Activated naive CD4-positive, alpha-beta T cell treated with anti-CD3 and anti-CD28 coated beads, Interleukin-2, amount 10 ng/mL, durations not matched to agents 7 days and 5 days (primary cell): ENCODE measurements around the gene DNAJC28.

Experiments
- CTCF ChIA-PET: fragments of 350-600 bp; sonication (Branson Sonifier 250); formaldehyde crosslinking; loops from one replicate; lab custom pipeline; 2021; ENCODE audit warnings: antibody characterized with exemption; lab: Charles Lee
- DNase-seq: peaks from one replicate; pipeline ENCODE4 v3.0.0-alpha.2; 2020
- H3K27ac Mint-ChIP-seq: one replicate; pipeline ENCODE4 v1.8.0; 2021; ENCODE audit warnings: mild to moderate bottlenecking, moderate library complexity, mixed read lengths
- H3K27me3 Mint-ChIP-seq: one replicate; pipeline ENCODE4 v1.8.0; 2021; ENCODE audit warnings: mild to moderate bottlenecking, mixed read lengths
- H3K36me3 Mint-ChIP-seq: one replicate; pipeline ENCODE4 v1.8.0; 2021; ENCODE audit warnings: mixed read lengths
- H3K4me1 Mint-ChIP-seq: one replicate; pipeline ENCODE4 v1.8.0; 2021; ENCODE audit warnings: mixed read lengths
- H3K4me3 Mint-ChIP-seq: one replicate; pipeline ENCODE4 v1.8.0; 2021; ENCODE audit warnings: mild to moderate bottlenecking, moderate library complexity, mixed read lengths
- H3K9me3 Mint-ChIP-seq: one replicate; pipeline ENCODE4 v1.8.0; 2021; ENCODE audit warnings: mixed read lengths

The DNAJC28 gene

DNA sequence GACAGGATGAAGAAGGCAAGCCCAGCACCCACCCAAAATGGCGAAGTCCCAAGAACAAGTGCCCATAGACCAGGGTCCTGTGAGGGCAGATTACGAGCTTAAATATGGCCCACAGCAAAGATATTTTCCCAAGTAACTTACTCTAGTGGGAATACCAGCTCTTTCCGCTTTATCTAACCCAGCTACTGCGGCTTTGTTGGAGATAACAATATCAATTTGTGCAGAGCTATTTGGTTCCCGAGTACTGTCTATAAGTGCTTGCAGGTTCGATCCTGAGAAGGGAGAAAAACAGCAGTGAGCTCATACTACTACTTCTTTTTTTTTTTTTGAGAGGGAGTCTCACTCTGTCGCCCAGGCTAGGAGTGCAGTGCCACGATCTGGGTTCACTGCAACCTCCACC is 14.3 kb upstream of the DNAJC28 start:
- CTCF ChIA-PET = interaction anchor here (0.6 kb wide), 1 partner anchor 31 kb away, joined by 3 read pairs; no protein-coding TSS in a partner anchor
- Mint-ChIP-seq H3K36me3 (peaks cover 57% of the 10 kb centered on the region), H3K9me3 (peaks cover 3% of the 10 kb centered on the region), H3K27ac (no peak overlapping the region), H3K4me1 (no peaks in the 10 kb centered on the region), H3K27me3 (no peaks in the 10 kb centered on the region), H3K4me3 (no peak overlapping the region)
- no peak for DNase-seq

- no peak overlapping the region for H3K27ac Mint-ChIP-seq
- CTCF ChIA-PET = no interaction called here
- H3K4me3 Mint-ChIP-seq = no peak overlapping the region
- H3K27me3 Mint-ChIP-seq = peaks cover 29% of the 10 kb centered on the region
- DNase-seq = no peak
- peaks cover 5% of the 10 kb centered on the region for H3K4me1 Mint-ChIP-seq
- H3K36me3 Mint-ChIP-seq = no peaks in the 10 kb centered on the region
- H3K9me3 Mint-ChIP-seq = no peaks in the 10 kb centered on the region
These were observed 4.8 kb upstream of the DNAJC28 start for GRCh38 chr21:33496345-33496744.

DNA sequence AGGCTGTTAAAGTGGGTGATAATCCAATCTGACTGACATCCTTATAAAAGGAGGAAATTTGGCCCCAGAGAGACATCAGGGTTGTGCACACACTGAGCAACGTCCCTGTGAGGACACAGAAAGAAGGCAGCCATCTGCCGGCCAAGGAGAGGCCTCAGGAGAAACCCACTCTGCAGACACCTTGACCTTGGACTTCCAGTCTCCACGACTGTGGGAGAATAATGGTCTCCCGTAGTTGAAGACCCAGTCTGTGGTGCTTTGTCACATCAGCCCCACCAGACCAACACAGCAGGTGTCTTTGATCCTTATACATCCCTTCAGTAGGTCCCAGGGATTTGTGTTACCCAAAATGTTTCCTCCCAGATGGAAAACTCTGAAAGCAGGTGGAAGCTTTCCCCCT is 4.2 kb upstream of the DNAJC28 start:
- H3K36me3 Mint-ChIP-seq = no peaks in the 10 kb centered on the region
- H3K27me3 Mint-ChIP-seq = peaks cover 29% of the 10 kb centered on the region
- H3K4me3 Mint-ChIP-seq = no peak overlapping the region
- peaks cover 9% of the 10 kb centered on the region for H3K4me1 Mint-ChIP-seq
- no peak overlapping the region for H3K27ac Mint-ChIP-seq
- DNase-seq = no peak
- CTCF ChIA-PET = no interaction called here
- no peaks in the 10 kb centered on the region for H3K9me3 Mint-ChIP-seq

- Mint-ChIP-seq H3K4me1 (peaks cover 11% of the 10 kb centered on the region), H3K27ac (no peak overlapping the region), H3K4me3 (peak overlapping the region; percentile 44), H3K27me3 (peaks cover 39% of the 10 kb centered on the region), H3K9me3 (no peaks in the 10 kb centered on the region), H3K36me3 (no peaks in the 10 kb centered on the region)
- CTCF ChIA-PET = no interaction called here
- no peak for DNase-seq
These were observed 2.2 kb upstream of the DNAJC28 start for GRCh38 chr21:33493756-33494155.

GRCh38 chr21:33492571-33492970 is 1.1 kb upstream of the DNAJC28 start:
- H3K27me3 Mint-ChIP-seq = peaks cover 39% of the 10 kb centered on the region
- no peak overlapping the region for H3K27ac Mint-ChIP-seq
- CTCF ChIA-PET = no interaction called here
- H3K36me3 Mint-ChIP-seq = no peaks in the 10 kb centered on the region
- no peak for DNase-seq
- no peak overlapping the region for H3K4me3 Mint-ChIP-seq
- H3K4me1 Mint-ChIP-seq = peaks cover 11% of the 10 kb centered on the region
- H3K9me3 Mint-ChIP-seq = no peaks in the 10 kb centered on the region

DNA sequence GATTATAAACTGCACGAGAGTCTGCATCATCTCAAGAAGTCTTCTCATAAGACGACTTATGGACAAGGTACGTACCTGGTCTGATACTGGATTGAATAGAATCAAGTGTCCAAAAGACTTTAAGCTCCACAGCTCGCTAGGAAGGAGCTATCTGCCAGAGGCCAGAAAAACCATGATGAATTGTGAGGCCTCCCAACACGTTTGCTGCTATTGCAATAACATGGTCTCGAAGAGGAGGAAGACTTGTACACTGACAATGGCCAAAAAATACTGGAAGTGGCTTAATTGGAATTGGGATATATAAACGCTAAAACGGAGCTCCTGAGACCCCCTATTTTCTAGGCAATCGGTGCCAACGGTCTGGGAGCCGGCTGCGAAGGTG is 534 bp downstream of the DNAJC28 start:
- DNase-seq = no peak
- H3K27me3 Mint-ChIP-seq = peaks cover 31% of the 10 kb centered on the region
- no peaks in the 10 kb centered on the region for H3K36me3 Mint-ChIP-seq
- H3K9me3 Mint-ChIP-seq = no peaks in the 10 kb centered on the region
- H3K4me3 Mint-ChIP-seq = peak overlapping the region; percentile 83
- peak overlapping the region; percentile 59 for H3K27ac Mint-ChIP-seq
- CTCF ChIA-PET = interaction anchor here (1.0 to 1.6 kb wide), 2 partner anchors 10 to 115 kb away, joined by 3 to 9 read pairs; partner anchors contain the start of gene TMEM50B
- peaks cover 11% of the 10 kb centered on the region for H3K4me1 Mint-ChIP-seq

DNA sequence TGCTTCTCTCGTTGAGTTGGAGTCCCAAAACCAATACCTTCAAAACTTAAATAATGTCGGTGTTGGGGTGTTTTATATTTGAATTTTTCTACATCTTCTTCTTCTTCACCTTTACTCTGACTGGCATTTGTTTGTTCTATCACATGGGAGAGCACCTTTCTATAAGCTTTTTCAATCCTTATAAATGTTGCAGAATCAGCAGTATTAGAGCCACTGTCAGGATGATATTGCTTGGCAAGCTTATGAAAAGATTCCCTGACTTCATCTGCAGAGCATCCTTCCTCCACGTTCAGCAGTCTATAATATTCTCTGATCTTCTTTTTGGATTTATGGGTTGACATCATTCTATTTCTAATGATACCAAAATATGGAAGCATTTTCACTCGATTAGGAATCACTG is 2.6 kb downstream of the DNAJC28 start:
- Mint-ChIP-seq H3K4me1 (peaks cover 11% of the 10 kb centered on the region), H3K27ac (no peak overlapping the region), H3K27me3 (peaks cover 25% of the 10 kb centered on the region), H3K36me3 (no peaks in the 10 kb centered on the region), H3K4me3 (no peak overlapping the region), H3K9me3 (no peaks in the 10 kb centered on the region)
- CTCF ChIA-PET = no interaction called here
- DNase-seq = no peak

DNA sequence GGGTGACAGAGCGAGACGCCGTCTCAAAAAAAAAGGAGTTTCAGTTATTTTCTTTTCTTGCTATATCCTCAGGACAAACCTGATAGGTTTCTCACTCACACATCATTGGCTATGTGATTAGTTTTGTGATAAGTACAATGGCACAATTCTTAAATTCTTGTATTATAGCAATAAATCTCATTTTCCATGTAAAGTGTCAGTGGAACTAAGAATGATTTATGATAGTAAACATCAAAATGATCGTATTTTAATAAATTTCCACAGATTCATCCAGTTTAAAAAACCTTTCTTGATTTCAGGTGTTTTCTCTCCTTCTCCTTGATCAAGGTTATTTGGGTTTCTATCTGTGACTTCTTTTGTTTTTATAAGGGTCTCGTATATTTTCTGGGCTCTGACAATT is 3.5 kb downstream of the DNAJC28 start:
- Mint-ChIP-seq H3K9me3 (no peaks in the 10 kb centered on the region), H3K27ac (no peak overlapping the region), H3K27me3 (peaks cover 21% of the 10 kb centered on the region), H3K36me3 (no peaks in the 10 kb centered on the region), H3K4me1 (peaks cover 11% of the 10 kb centered on the region), H3K4me3 (no peak overlapping the region)
- CTCF ChIA-PET = no interaction called here
- no peak for DNase-seq

- DNase-seq = no peak
- peaks cover 27% of the 10 kb centered on the region for H3K4me1 Mint-ChIP-seq
- peaks cover 20% of the 10 kb centered on the region for H3K27me3 Mint-ChIP-seq
- no peaks in the 10 kb centered on the region for H3K9me3 Mint-ChIP-seq
- CTCF ChIA-PET = interaction anchor here (1.3 to 3.0 kb wide), 2 partner anchors 10 to 124 kb away, joined by 3 to 9 read pairs; partner anchors contain the start of gene DNAJC28
- H3K4me3 Mint-ChIP-seq = no peak overlapping the region
- H3K36me3 Mint-ChIP-seq = peaks cover 7% of the 10 kb centered on the region
- H3K27ac Mint-ChIP-seq = no peak overlapping the region
These were observed 10.1 kb downstream of the DNAJC28 start for GRCh38 chr21:33481314-33481943.

- Mint-ChIP-seq H3K4me1 (peaks cover 27% of the 10 kb centered on the region), H3K36me3 (peaks cover 7% of the 10 kb centered on the region), H3K27me3 (peaks cover 20% of the 10 kb centered on the region), H3K27ac (peak overlapping the region; percentile 94), H3K9me3 (no peaks in the 10 kb centered on the region), H3K4me3 (peak overlapping the region; percentile 88)
- CTCF ChIA-PET = interaction anchor here (3.0 kb wide), 1 partner anchor 11 kb away, joined by 9 read pairs; the partner anchor contains the start of gene DNAJC28
- no peak for DNase-seq
These were observed 10.9 kb downstream of the DNAJC28 start for GRCh38 chr21:33480481-33481103.

DNA sequence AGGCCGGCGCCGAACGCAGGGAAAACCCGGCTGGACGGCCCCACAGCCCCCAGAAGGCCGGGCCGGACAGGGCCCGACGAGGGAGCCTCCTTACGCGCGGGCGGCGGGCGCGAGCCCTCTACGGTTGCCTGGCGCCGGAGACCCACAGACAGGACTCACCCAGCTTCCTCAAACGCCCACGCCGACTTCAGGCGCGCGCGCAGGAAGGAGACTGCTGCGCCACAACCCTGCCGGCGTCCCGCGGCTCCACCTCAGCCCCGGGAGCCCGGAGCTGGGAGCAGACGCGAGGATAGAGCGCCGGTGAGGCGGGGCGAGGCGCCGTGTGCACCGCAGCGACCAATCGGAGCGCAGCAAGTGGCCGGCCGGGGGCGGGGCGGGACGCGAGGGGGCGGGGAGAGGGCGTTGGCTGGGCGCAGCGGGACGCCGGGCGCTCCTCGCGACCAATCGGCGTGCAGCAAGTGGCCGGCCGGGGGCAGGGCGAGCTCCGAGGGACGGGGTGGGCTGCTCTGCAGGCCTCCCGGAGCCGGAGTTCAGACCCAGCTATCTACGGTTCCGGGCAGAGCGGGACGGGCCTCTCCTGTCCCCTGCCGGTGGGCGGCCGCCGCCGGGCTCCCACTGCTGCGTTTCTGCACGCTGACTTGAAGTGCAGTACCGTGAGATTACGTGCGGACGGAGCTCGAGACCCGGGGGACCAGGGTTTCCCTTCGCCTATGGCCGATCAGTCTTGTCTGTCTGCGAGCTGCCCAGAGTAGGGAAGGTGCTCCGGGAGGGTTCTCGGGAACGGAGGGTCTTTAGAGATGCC is 11.6 kb downstream of the DNAJC28 start, which contains the start of gene TMEM50B:
TSS of gene TMEM50B (minus strand) at position 296 of the 802 bp plus-strand sequence. CDS start 11,089 bp downstream, outside the sequence.
- Mint-ChIP-seq H3K27me3 (peaks cover 20% of the 10 kb centered on the region), H3K27ac (peak within 1 kb of the TSS; percentile 94), H3K4me3 (peak within 1 kb of the TSS; percentile 88), H3K36me3 (peaks cover 7% of the 10 kb centered on the region), H3K9me3 (no peaks in the 10 kb centered on the region), H3K4me1 (peaks cover 27% of the 10 kb centered on the region)
- CTCF ChIA-PET = interaction anchor here (0.5 to 3.0 kb wide), 4 partner anchors 11 to 126 kb away, joined by 3 to 9 read pairs (median 3); partner anchors contain the start of gene DNAJC28
- peak; percentile 96 for DNase-seq

GRCh38 chr21:33478935-33479678 is 12.4 kb downstream of the DNAJC28 start:
- peaks cover 7% of the 10 kb centered on the region for H3K36me3 Mint-ChIP-seq
- H3K4me1 Mint-ChIP-seq = peaks cover 27% of the 10 kb centered on the region
- peaks cover 14% of the 10 kb centered on the region for H3K27me3 Mint-ChIP-seq
- peak overlapping the region; percentile 88 for H3K4me3 Mint-ChIP-seq
- peak overlapping the region; percentile 94 for H3K27ac Mint-ChIP-seq
- DNase-seq = peak; percentile 62
- no peaks in the 10 kb centered on the region for H3K9me3 Mint-ChIP-seq
- CTCF ChIA-PET = interaction anchor here (0.6 to 3.0 kb wide), 3 partner anchors 12 to 81 kb away, joined by 3 to 9 read pairs (median 3); partner anchors contain the start of gene DNAJC28

DNA sequence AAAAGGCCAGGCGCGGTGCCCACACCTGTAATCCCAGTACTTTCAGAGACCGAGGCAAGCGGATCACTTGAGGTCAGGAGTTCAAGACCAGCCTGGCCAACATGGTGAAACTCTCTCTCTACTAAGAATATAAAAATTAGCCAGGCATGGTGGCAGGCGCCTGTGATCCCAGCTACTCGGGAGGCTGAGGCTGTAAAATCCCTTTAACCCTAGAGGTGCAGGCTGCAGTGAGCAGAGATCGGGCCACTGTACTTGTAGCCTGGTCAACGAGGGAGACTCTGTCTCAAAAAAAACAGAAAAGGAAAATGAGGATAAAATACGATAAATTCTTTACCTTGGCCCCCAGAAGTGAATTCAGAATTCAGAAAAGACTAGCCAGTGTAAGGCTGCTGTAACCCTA is 13.3 kb downstream of the DNAJC28 start:
- H3K4me1 Mint-ChIP-seq = peaks cover 27% of the 10 kb centered on the region

More for the DNA sequence above, 13.3 kb downstream of the DNAJC28 start:
- Mint-ChIP-seq H3K36me3 (peaks cover 11% of the 10 kb centered on the region), H3K4me3 (peak overlapping the region; percentile 88), H3K27me3 (peaks cover 14% of the 10 kb centered on the region), H3K27ac (peak overlapping the region; percentile 94), H3K9me3 (no peaks in the 10 kb centered on the region)
- DNase-seq = no peak
- CTCF ChIA-PET = no interaction called here
